SU-DHL-6 (cell line): ENCODE results near the gene PRDM16.

Experiments used
- H2AFZ ChIP-seq: fragments of 200-600 bp; sonication (generic); 2 replicates; pipeline ENCODE4 v1.6.1; 2014; ENCODE audit warnings: low read depth, mild to moderate bottlenecking, moderate library complexity, mixed read lengths, antibody characterized with exemption, low read length; ENCODE audit not compliant: severe bottlenecking
- H3F3A ChIP-seq: fragments of 200-600 bp; shearing (Covaris generic); 2 replicates; pipeline ENCODE4 v1.6.0; 2016; ENCODE audit warnings: antibody characterized with exemption, mild to moderate bottlenecking; ENCODE audit not compliant: insufficient read depth
- H3K27ac ChIP-seq: fragments of 200-600 bp; sonication (generic); 2 replicates; pipeline ENCODE4 v1.5.1; 2016; ENCODE audit warnings: low read depth, mild to moderate bottlenecking, low read length, moderate library complexity, mixed read lengths
- H3K27me3 ChIP-seq: fragments of 200-600 bp; sonication (generic), shearing (Covaris generic); 2 replicates; pipeline ENCODE4 v1.6.0; 2014; ENCODE audit warnings: mild to moderate bottlenecking, low read length
- H3K36me3 ChIP-seq: fragments of 200-600 bp; sonication (generic); 2 replicates; pipeline ENCODE4 v1.6.1; 2014; ENCODE audit warnings: mild to moderate bottlenecking, low read length, mixed read lengths
- H3K4me2 ChIP-seq: fragments of 300-600, 200-600 bp; shearing (Covaris generic), sonication (generic); 2 replicates; pipeline ENCODE4 v1.6.0; 2014; ENCODE audit warnings: low read length, low read depth, mild to moderate bottlenecking; ENCODE audit not compliant: poor library complexity, severe bottlenecking
- H3K4me3 ChIP-seq: fragments of 200-600 bp; sonication (generic); 2 replicates; pipeline ENCODE4 v1.5.1; 2014; ENCODE audit warnings: antibody characterized with exemption, low read length, mild to moderate bottlenecking, mixed read lengths; ENCODE audit not compliant: insufficient read depth, poor library complexity, severe bottlenecking
- H3K79me2 ChIP-seq: fragments of 200-600 bp; sonication (generic); 2 replicates; pipeline ENCODE4 v1.6.1; 2014; ENCODE audit warnings: mild to moderate bottlenecking, low read length, moderate library complexity; ENCODE audit not compliant: insufficient read depth
- H3K9ac ChIP-seq: fragments of 200-600 bp; sonication (generic); 2 replicates; pipeline ENCODE4 v1.7.0; 2014; ENCODE audit warnings: mild to moderate bottlenecking, low read length
- H3K9me2 ChIP-seq: fragments of 200-600 bp; sonication (generic); replicated peaks from 2 replicates; pipeline ENCODE4 v1.6.1; 2014; ENCODE audit warnings: low read length; ENCODE audit not compliant: insufficient read depth
- H3K9me3 ChIP-seq: fragments of 200-600 bp; sonication (generic); 2 replicates; pipeline ENCODE4 v1.6.1; 2014; ENCODE audit warnings: low read length, mixed read lengths; ENCODE audit not compliant: insufficient read depth
- H4K20me1 ChIP-seq: fragments of 200-600 bp; sonication (generic); 2 replicates; pipeline ENCODE4 v1.6.1; 2014; ENCODE audit warnings: low read depth, mild to moderate bottlenecking, antibody characterized with exemption, low read length, moderate library complexity, mixed read lengths
- EZH2phosphoT487 ChIP-seq: fragments of 200-600 bp; sonication (generic), shearing (Covaris generic); conservative IDR thresholded peaks from 2 replicates; pipeline ENCODE4 v1.6.1; 2018; ENCODE audit warnings: mild to moderate bottlenecking, antibody characterized with exemption, low read length, moderate library complexity, mixed read lengths
- TF ChIP-seq, protein P1 (sequence below): fragments of 200-600 bp; sonication (generic); IDR thresholded peaks from one replicate; pipeline ENCODE4 v1.5.1; 2017; ENCODE audit warnings: antibody characterized with exemption, mild to moderate bottlenecking, low read length, moderate library complexity; ENCODE audit not compliant: insufficient read depth, poor library complexity, severe bottlenecking

The PRDM16 gene

DNA sequence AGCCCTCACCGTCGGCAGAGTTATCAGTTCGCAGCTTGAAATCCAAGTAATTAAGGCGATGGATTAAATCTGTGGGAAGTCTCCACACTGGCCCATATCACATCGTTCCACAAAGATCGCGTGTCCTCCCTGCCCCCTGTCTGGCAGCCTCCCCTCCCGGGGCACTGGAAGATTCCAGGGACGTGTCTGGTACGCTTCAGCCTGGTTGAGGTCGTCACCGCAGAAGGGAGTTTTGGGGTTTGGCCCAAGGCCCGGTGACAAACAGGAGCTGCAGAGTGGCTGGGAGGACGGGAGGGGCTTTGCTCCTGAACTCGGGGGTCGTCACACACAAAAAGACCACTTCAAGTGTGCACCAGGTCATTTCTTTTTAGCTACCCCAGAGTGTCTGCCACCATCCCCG lies 51.1 kb downstream of the PRDM16 start:
- Histone ChIP-seq H2AFZ (no peak overlapping the region), H3K9ac (no peak overlapping the region), H3F3A (no peaks in the 10 kb centered on the region), H3K27me3 (no peaks in the 10 kb centered on the region), H3K4me3 (no peak overlapping the region), H3K36me3 (no peaks in the 10 kb centered on the region), H3K27ac (no peak overlapping the region), H3K9me3 (no peaks in the 10 kb centered on the region), H3K4me2 (no peak overlapping the region), H3K79me2 (no peaks in the 10 kb centered on the region), H4K20me1 (no peaks in the 10 kb centered on the region), H3K9me2 (no peaks in the 10 kb centered on the region)
- TF ChIP-seq, protein P1, sequence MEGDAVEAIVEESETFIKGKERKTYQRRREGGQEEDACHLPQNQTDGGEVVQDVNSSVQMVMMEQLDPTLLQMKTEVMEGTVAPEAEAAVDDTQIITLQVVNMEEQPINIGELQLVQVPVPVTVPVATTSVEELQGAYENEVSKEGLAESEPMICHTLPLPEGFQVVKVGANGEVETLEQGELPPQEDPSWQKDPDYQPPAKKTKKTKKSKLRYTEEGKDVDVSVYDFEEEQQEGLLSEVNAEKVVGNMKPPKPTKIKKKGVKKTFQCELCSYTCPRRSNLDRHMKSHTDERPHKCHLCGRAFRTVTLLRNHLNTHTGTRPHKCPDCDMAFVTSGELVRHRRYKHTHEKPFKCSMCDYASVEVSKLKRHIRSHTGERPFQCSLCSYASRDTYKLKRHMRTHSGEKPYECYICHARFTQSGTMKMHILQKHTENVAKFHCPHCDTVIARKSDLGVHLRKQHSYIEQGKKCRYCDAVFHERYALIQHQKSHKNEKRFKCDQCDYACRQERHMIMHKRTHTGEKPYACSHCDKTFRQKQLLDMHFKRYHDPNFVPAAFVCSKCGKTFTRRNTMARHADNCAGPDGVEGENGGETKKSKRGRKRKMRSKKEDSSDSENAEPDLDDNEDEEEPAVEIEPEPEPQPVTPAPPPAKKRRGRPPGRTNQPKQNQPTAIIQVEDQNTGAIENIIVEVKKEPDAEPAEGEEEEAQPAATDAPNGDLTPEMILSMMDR = no peak
- TF ChIP-seq EZH2phosphoT487 = no peak

DNA sequence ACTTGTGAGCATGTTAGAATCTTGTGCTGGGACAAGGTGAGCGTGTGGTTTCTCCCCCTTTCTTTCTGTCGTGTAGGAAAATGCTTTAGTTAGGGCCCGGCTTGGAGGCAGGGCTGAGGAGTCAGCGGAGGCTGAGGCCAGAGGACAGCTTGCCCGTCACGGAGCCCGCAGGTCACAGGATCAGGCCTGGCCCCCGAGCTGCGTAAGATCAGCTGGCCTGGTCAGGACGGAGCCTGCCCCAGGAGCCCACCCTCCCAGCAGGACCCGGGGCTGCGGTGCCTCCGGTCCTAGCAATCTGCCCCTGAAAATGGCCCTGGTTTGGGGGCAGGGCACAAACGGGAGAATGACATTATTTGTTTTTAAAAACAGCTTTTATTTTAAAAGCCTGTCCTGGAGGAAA lies 52.0 kb downstream of the PRDM16 start:
- no peak for TF ChIP-seq EZH2phosphoT487
- TF ChIP-seq, protein P1 = no peak
- Histone ChIP-seq H4K20me1 (no peaks in the 10 kb centered on the region), H3K4me2 (no peak overlapping the region), H3K4me3 (no peak overlapping the region), H2AFZ (no peak overlapping the region), H3K36me3 (no peaks in the 10 kb centered on the region), H3K27me3 (no peaks in the 10 kb centered on the region), H3K9ac (no peak overlapping the region), H3K79me2 (no peaks in the 10 kb centered on the region), H3K9me2 (no peaks in the 10 kb centered on the region), H3K9me3 (no peaks in the 10 kb centered on the region), H3F3A (no peaks in the 10 kb centered on the region), H3K27ac (no peak overlapping the region)

DNA sequence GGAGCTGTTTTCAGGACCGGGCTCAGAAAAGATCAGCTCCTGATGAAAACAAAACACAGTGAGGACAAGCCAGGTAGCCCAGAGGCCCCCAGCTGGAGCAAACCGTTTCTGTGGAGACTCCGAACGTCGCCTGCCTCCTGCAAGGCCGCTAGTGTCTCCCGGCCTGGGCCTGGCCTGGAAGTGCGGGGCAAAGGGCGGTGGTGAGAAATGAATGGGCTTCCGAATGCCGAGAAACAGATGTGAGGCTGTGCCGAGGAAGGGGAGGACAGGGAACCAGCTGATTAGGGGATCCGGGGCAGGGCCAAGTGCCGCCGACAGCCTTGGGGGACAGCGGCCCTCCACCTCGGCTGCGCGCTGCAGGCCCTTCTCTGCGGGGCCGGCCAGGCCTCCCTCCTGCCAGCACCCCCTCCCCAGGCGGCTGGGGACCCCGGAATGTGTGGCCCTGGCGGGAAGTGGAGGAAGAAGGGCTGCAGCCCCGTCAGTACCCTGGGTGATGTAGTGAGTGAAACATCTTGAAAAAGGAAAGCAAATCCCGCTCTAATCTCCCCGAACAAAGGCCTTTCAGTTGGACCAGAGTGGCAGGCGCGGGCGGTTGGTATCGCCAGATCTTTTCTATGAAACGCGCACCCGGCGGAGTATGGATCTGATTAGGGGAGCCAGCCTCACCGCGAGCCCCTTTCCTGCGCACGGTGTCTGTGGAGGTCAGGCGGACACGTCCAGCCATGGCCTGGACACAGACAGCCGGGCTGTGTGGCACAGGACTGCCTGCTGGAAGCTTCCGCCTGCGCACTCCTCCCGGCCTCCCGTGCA lies 52.6 kb downstream of the PRDM16 start:
- Histone ChIP-seq H3F3A (no peaks in the 10 kb centered on the region), H2AFZ (no peak overlapping the region), H3K9me3 (no peaks in the 10 kb centered on the region), H3K9me2 (no peaks in the 10 kb centered on the region), H3K36me3 (no peaks in the 10 kb centered on the region), H3K9ac (no peak overlapping the region), H3K4me3 (no peak overlapping the region), H3K27me3 (no peaks in the 10 kb centered on the region), H4K20me1 (no peaks in the 10 kb centered on the region), H3K79me2 (no peaks in the 10 kb centered on the region), H3K4me2 (no peak overlapping the region), H3K27ac (no peak overlapping the region)
- TF ChIP-seq, protein P1 = no peak
- no peak for TF ChIP-seq EZH2phosphoT487
